Neural progenitor cell (in vitro differentiated cells): Measurements from ENCODE around the gene UBE2C. TPM values are rescaled to one million over a fixed set of nuclear protein-coding genes. Genes with fewer than 3 reads are reported as not detected.

Source experiments
- DNase-seq: peaks from one replicate; pipeline ENCODE4 v3.0.0-alpha.2; 2016; ENCODE audit warnings: low spot score
- H2AFZ ChIP-seq: fragments of 200-600 bp; sonication (generic); replicated peaks from 2 replicates; pipeline ENCODE4 v1.6.1; 2016; ENCODE audit warnings: antibody characterized with exemption
- H3F3A ChIP-seq: fragments of 200-600 bp; sonication (generic); 2 replicates; pipeline ENCODE4 v1.6.1; 2016; ENCODE audit warnings: antibody characterized with exemption, low read depth
- H3K27ac ChIP-seq: fragments of 200-600 bp; sonication (generic); 2 replicates; pipeline ENCODE4 v1.5.1; 2016; ENCODE audit warnings: mild to moderate bottlenecking
- H3K27me3 ChIP-seq: fragments of 200-600 bp; sonication (generic); 2 replicates; pipeline ENCODE4 v1.6.1; 2016; ENCODE audit warnings: mild to moderate bottlenecking, moderate library complexity
- H3K36me3 ChIP-seq: fragments of 200-600 bp; sonication (generic); 2 replicates; pipeline ENCODE4 v1.5.1; 2016
- H3K4me1 ChIP-seq: fragments of 200-600 bp; sonication (generic); 2 replicates; pipeline ENCODE4 v1.6.1; 2016; ENCODE audit warnings: mixed run types
- H3K4me2 ChIP-seq: fragments of 200-600 bp; sonication (generic); 2 replicates; pipeline ENCODE4 v1.6.1; 2016
- H3K4me3 ChIP-seq: fragments of 200-600 bp; sonication (generic); 2 replicates; pipeline ENCODE4 v1.5.1; 2016
- H3K79me2 ChIP-seq: fragments of 200-600 bp; sonication (generic); 2 replicates; pipeline ENCODE4 v1.6.1; 2016; ENCODE audit warnings: low read depth
- H3K9ac ChIP-seq: fragments of 200-600 bp; sonication (generic); 2 replicates; pipeline ENCODE4 v1.6.1; 2016
- H3K9me3 ChIP-seq: fragments of 200-600 bp; sonication (generic); 2 replicates; pipeline ENCODE4 v1.5.1; 2016; ENCODE audit warnings: low read depth
- H4K20me1 ChIP-seq: fragments of 200-600 bp; sonication (generic); 2 replicates; pipeline ENCODE4 v1.6.1; 2016; ENCODE audit warnings: low read depth
- H3K27ac Mint-ChIP-seq: 3 replicates; pipeline ENCODE4 v1.8.0; 2021; ENCODE audit warnings: mixed read lengths
- H3K27me3 Mint-ChIP-seq: 2 replicates; pipeline ENCODE4 v1.8.0; 2022; ENCODE audit warnings: low read depth, mild to moderate bottlenecking, inconsistent platforms, moderate library complexity, mixed read lengths; ENCODE audit not compliant: insufficient read depth
- H3K36me3 Mint-ChIP-seq: 3 replicates; pipeline ENCODE4 v1.8.0; 2021; ENCODE audit warnings: mixed read lengths
- H3K4me1 Mint-ChIP-seq: 3 replicates; pipeline ENCODE4 v1.8.0; 2021; ENCODE audit warnings: mixed read lengths
- H3K4me3 Mint-ChIP-seq: 3 replicates; pipeline ENCODE4 v1.8.0; 2021; ENCODE audit warnings: mild to moderate bottlenecking, moderate library complexity, mixed read lengths
- H3K9me3 Mint-ChIP-seq: 3 replicates; pipeline ENCODE4 v1.8.0; 2020; ENCODE audit warnings: mixed read lengths
- EZH2 ChIP-seq: fragments of 200-600 bp; sonication (generic); IDR thresholded peaks from 2 replicates; pipeline ENCODE4 v1.6.1; 2017; ENCODE audit warnings: antibody characterized with exemption, mild to moderate bottlenecking, moderate library complexity
- EZH2phosphoT487 ChIP-seq: fragments of 200-600 bp; sonication (generic); IDR thresholded peaks from 2 replicates; pipeline ENCODE4 v1.6.1; 2017; ENCODE audit warnings: antibody characterized with exemption
- total RNA-seq: library from RNA; depleted of rRNA; stranded (reverse); fragments of >200 nt; gene quantifications from 2 replicates; pipeline ENCODE4 v1.2.3, GENCODE V29; 2015; ENCODE audit warnings: low replicate concordance
- TF ChIP-seq, protein P1 (sequence below): fragments of 200-600 bp; sonication (generic); IDR thresholded peaks from 2 replicates; pipeline ENCODE4 v1.5.1; 2017; ENCODE audit warnings: antibody characterized with exemption, mild to moderate bottlenecking

The UBE2C gene
- total RNA-seq, 1 donor from 2014 or later: 325 TPM

- Mint-ChIP-seq H3K4me1 (peaks cover 6% of the 10 kb centered on the region), H3K27me3 (peaks cover 2% of the 10 kb centered on the region), H3K36me3 (no peaks in the 10 kb centered on the region), H3K27ac (no peak overlapping the region), H3K4me3 (no peak overlapping the region), H3K9me3 (peaks cover 3% of the 10 kb centered on the region)
- H3K4me2 ChIP-seq: peak overlapping the region; percentile 71
- no peak overlapping the region for H2AFZ ChIP-seq
- no peaks in the 10 kb centered on the region for H3K9me3 ChIP-seq
- no peaks in the 10 kb centered on the region for H3K36me3 ChIP-seq
- no peak overlapping the region for H3K9ac ChIP-seq
- no peaks in the 10 kb centered on the region for H4K20me1 ChIP-seq
- peaks cover 24% of the 10 kb centered on the region for H3F3A ChIP-seq
- no peak overlapping the region for H3K4me3 ChIP-seq
- TF ChIP-seq EZH2: no peak
- TF ChIP-seq, protein P1, sequence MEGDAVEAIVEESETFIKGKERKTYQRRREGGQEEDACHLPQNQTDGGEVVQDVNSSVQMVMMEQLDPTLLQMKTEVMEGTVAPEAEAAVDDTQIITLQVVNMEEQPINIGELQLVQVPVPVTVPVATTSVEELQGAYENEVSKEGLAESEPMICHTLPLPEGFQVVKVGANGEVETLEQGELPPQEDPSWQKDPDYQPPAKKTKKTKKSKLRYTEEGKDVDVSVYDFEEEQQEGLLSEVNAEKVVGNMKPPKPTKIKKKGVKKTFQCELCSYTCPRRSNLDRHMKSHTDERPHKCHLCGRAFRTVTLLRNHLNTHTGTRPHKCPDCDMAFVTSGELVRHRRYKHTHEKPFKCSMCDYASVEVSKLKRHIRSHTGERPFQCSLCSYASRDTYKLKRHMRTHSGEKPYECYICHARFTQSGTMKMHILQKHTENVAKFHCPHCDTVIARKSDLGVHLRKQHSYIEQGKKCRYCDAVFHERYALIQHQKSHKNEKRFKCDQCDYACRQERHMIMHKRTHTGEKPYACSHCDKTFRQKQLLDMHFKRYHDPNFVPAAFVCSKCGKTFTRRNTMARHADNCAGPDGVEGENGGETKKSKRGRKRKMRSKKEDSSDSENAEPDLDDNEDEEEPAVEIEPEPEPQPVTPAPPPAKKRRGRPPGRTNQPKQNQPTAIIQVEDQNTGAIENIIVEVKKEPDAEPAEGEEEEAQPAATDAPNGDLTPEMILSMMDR: no peak
- TF ChIP-seq EZH2phosphoT487: no peak
- H3K27ac ChIP-seq: no peak overlapping the region
- no peaks in the 10 kb centered on the region for H3K79me2 ChIP-seq
- no peak for DNase-seq
- peaks cover 19% of the 10 kb centered on the region for H3K27me3 ChIP-seq
- peaks cover 23% of the 10 kb centered on the region for H3K4me1 ChIP-seq
Observed at GRCh38 chr20:45765980-45766379, 46.5 kb upstream of the UBE2C start.

GRCh38 chr20:45768479-45768878 lies 44.0 kb upstream of the UBE2C start:
- Histone ChIP-seq H3K4me1 (peaks cover 26% of the 10 kb centered on the region), H2AFZ (no peak overlapping the region), H3K4me2 (no peak overlapping the region), H3K9me3 (no peaks in the 10 kb centered on the region), H3K9ac (no peak overlapping the region), H3K36me3 (no peaks in the 10 kb centered on the region), H3K27me3 (peaks cover 19% of the 10 kb centered on the region), H3K79me2 (no peaks in the 10 kb centered on the region), H3K4me3 (no peak overlapping the region), H4K20me1 (no peaks in the 10 kb centered on the region), H3K27ac (no peak overlapping the region), H3F3A (peaks cover 24% of the 10 kb centered on the region)
- TF ChIP-seq, protein P1: no peak
- TF ChIP-seq EZH2 (no peak), EZH2phosphoT487 (no peak)
- DNase-seq: no peak
- Mint-ChIP-seq H3K4me3 (no peak overlapping the region), H3K36me3 (no peaks in the 10 kb centered on the region), H3K27ac (no peak overlapping the region), H3K9me3 (no peaks in the 10 kb centered on the region), H3K27me3 (peaks cover 2% of the 10 kb centered on the region), H3K4me1 (peaks cover 12% of the 10 kb centered on the region)

- Histone ChIP-seq H3K9ac (no peak overlapping the region), H3K27ac (no peak overlapping the region), H3K4me2 (no peak overlapping the region)
Observed at GRCh38 chr20:45771182-45771759, 41.2 kb upstream of the UBE2C start.

More at GRCh38 chr20:45771182-45771759, 41.2 kb upstream of the UBE2C start:
- Mint-ChIP-seq H3K36me3 (no peaks in the 10 kb centered on the region), H3K27me3 (peaks cover 10% of the 10 kb centered on the region), H3K27ac (peak overlapping the region; percentile 94), H3K4me1 (peaks cover 9% of the 10 kb centered on the region), H3K9me3 (no peaks in the 10 kb centered on the region), H3K4me3 (no peak overlapping the region)
- DNase-seq: peak; percentile 87
- Histone ChIP-seq H3K4me1 (peaks cover 4% of the 10 kb centered on the region), H3F3A (peaks cover 3% of the 10 kb centered on the region), H4K20me1 (no peaks in the 10 kb centered on the region), H3K36me3 (no peaks in the 10 kb centered on the region), H2AFZ (peak overlapping the region; percentile 100), H3K4me3 (no peak overlapping the region), H3K79me2 (no peaks in the 10 kb centered on the region), H3K27me3 (peaks cover 5% of the 10 kb centered on the region), H3K9me3 (no peaks in the 10 kb centered on the region)
- TF ChIP-seq, protein P1: peak; percentile 98
- no peak for TF ChIP-seq EZH2phosphoT487
